Gastroesophageal sphincter (tissue), 4 donors: ENCODE data around the gene KCNC3. TPM values are rescaled to one million over a fixed set of nuclear protein-coding genes. Genes with fewer than 3 reads are reported as not detected.
"Not testable (repeated sequence)": the region's sequence is repeated elsewhere in the genome, so short reads cannot be mapped to it uniquely, and the experiment has no call there.

Experiments
- ATAC-seq: fragments of 150-250 bp; one replicate; pipeline ENCODE4 v1.9.1; 2016; ENCODE audit warnings: mild to moderate bottlenecking, moderate library complexity
- H3K27ac ChIP-seq, 4 donors: fragments of 200-600 bp; sonication (generic) in 3 of 4; 1 replicate in 3 of 4; 2 replicates in 1 of 4; pipeline ENCODE4 v1.5.1; 2016 to 2019
- H3K27me3 ChIP-seq: fragments of 200-600 bp; sonication (generic); one replicate; pipeline ENCODE4 v1.5.1; 2019
- H3K36me3 ChIP-seq, 2 donors: fragments of 200-600 bp; sonication (generic); one replicate each; pipeline ENCODE4 v1.5.1; 2019; ENCODE audit warnings: control low read depth in 1 of 2
- H3K4me1 ChIP-seq, 3 donors: fragments of 200-600 bp; sonication (generic); 1 replicate in 2 of 3; 2 replicates in 1 of 3; pipeline ENCODE4 v1.5.1; 2016 to 2019; ENCODE audit warnings: control low read depth in 2 of 3
- H3K4me3 ChIP-seq, 2 donors: fragments of 200-600 bp; sonication (generic); one replicate each; pipeline ENCODE4 v1.5.1; 2019; ENCODE audit warnings: mild to moderate bottlenecking in 1 of 2, moderate library complexity in 1 of 2
- H3K9me3 ChIP-seq, 3 donors: fragments of 200-600 bp; sonication (generic); one replicate each; pipeline ENCODE4 v1.5.1; 2017 to 2019; ENCODE audit warnings: control low read depth in 2 of 3
- EP300 ChIP-seq: sonication (generic); formaldehyde crosslinking; IDR thresholded peaks from one replicate; pipeline ENCODE4 v1.6.1; 2017; ENCODE audit warnings: antibody characterized with exemption, mild to moderate bottlenecking
- POLR2A ChIP-seq, 2 donors: fragments of 450-650 bp; IDR thresholded peaks; one replicate each; pipeline ENCODE4 v1.6.1; 2017; ENCODE audit warnings: antibody characterized with exemption in 2 of 2, mild to moderate bottlenecking in 2 of 2, moderate library complexity in 1 of 2
- POLR2AphosphoS5 ChIP-seq: sonication (generic); formaldehyde crosslinking; IDR thresholded peaks from one replicate; pipeline ENCODE4 v1.6.1; 2017; ENCODE audit warnings: antibody characterized with exemption
- WGBS, 2 donors: methylation state at CpG; one replicate each; pipeline ENCODE4 v1.1.5; 2018; ENCODE audit warnings: low coverage in 1 of 2; 5-methylcytosine and 5-hydroxymethylcytosine counted together
- total RNA-seq, 4 donors: library from RNA; depleted of rRNA; stranded (reverse); fragments of >200 nt; gene quantifications; one replicate each; pipeline ENCODE4 v1.1.0, GENCODE V29; 2016
- TF ChIP-seq, protein P1 (sequence below), 4 experiments: fragments of 200-600 bp in 2 of 4; fragments of 450-650 bp in 2 of 4; sonication (generic) in 1 of 4; IDR thresholded peaks; one replicate each; pipeline ENCODE4 v1.5.1; 2017 to 2019; ENCODE audit warnings: antibody characterized with exemption in 4 of 4, mild to moderate bottlenecking in 2 of 4, moderate library complexity in 2 of 4

The KCNC3 gene
- total RNA-seq, 4 donors from 2014 or later: 0.16 to 0.67 (median 0.58) TPM; not detected in 1

DNA sequence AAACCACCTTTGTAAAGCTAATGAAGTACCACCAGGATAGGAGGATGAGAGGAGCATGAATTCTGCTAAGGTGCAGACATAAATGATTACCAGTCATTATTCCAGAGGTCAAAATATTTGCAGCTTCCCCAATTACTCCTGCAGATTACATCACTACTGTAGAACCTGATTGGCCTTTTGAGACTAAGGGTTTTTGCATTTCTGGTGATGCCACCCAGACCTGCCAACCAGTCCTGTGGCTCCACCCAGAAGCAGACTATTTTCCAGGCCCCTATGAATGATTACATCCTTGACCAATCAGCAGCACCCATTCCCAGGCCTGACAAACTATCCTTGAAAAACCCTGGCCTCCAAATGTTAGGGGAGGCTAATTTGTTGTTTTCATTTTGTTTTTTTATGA lies 11.2 kb upstream of the KCNC3 start:
- no peak overlapping the region for H3K27ac ChIP-seq
- no peaks in the 10 kb centered on the region for H3K36me3 ChIP-seq
- TF ChIP-seq EP300 (no peak), POLR2A (IDR thresholded peaks at IDR 0.05) (no peak), POLR2AphosphoS5 (no peak)
- TF ChIP-seq, protein P1, sequence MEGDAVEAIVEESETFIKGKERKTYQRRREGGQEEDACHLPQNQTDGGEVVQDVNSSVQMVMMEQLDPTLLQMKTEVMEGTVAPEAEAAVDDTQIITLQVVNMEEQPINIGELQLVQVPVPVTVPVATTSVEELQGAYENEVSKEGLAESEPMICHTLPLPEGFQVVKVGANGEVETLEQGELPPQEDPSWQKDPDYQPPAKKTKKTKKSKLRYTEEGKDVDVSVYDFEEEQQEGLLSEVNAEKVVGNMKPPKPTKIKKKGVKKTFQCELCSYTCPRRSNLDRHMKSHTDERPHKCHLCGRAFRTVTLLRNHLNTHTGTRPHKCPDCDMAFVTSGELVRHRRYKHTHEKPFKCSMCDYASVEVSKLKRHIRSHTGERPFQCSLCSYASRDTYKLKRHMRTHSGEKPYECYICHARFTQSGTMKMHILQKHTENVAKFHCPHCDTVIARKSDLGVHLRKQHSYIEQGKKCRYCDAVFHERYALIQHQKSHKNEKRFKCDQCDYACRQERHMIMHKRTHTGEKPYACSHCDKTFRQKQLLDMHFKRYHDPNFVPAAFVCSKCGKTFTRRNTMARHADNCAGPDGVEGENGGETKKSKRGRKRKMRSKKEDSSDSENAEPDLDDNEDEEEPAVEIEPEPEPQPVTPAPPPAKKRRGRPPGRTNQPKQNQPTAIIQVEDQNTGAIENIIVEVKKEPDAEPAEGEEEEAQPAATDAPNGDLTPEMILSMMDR (IDR thresholded peaks at IDR 0.05): no peak

DNA sequence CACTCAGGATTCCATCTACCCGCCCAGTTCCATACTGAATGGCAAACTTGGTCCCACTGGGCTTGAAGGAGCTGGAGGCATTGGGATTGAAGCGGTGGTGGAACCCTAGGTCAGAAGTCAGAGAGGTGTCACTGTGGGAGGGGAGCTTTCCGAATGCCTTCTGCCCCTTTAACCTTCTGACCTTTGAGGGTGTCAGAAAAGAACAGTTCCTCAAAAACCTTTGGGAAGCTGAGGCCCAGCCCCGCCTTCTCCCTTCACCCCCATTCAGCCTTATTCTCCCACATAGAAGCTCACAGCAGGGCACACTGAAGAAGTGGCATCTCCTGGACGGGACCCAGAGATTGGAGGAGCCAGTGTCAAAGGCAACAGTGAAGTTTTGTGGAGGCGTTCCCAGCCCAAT lies 7.9 kb upstream of the KCNC3 start:
- H3K4me3 ChIP-seq, H3K36me3 ChIP-seq, H3K27ac ChIP-seq, ATAC-seq, H3K9me3 ChIP-seq: not testable (repeated sequence)
- H3K4me1 ChIP-seq: peaks cover 0 to 26% (median 0%) of the 10 kb centered on the region in 3 donors
- WGBS, 2 donors: 71% methylated on average over 4 of the region's 6 CpGs; no CpG with 5 or more reads in 1 of the 2 donors
- H3K27me3 ChIP-seq: peaks cover 37% of the 10 kb centered on the region

More for the DNA sequence above, 11.2 kb upstream of the KCNC3 start:
- H3K9me3 ChIP-seq: peaks cover 0 to 14% (median 0%) of the 10 kb centered on the region in 3 donors
- H3K27me3 ChIP-seq: peaks cover 4% of the 10 kb centered on the region
- H3K4me3 ChIP-seq: no peak overlapping the region
- no peaks in the 10 kb centered on the region for H3K4me1 ChIP-seq
- no peak for ATAC-seq

DNA sequence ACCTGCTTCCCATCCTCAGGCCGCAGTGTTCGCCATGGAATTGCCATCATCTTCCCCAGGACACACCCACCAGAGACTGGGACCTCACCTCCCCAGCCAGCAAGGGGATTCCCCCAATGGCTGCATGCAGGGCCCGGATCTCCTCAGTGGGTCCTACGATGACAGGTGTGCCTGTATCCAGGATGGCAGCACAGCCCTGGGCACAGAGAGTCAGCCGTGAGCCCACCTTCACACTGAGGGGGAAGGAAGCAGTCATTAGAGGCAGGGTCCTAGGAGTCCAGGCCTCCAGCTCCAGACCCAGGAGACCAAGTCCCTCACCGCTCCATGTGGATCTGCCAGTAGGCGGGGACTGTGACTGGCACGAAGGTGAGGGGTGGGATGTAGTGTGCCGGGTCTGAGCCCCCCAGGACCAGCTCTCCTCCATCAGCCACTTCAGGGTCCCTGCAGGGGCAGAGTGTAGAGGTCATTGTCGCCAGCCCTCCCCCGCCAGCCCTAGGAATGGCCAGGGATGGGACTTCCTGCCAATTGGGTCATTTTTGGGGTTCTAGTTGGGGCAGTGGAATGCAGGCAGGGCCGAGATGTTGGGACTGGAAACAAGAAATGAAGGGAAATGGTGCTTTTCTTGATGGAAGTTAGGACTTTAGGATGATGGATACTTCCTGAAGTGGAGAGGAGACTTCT lies 5.7 kb upstream of the KCNC3 start:
- peaks cover 58% of the 10 kb centered on the region for H3K27me3 ChIP-seq
- ATAC-seq: no peak
- TF ChIP-seq EP300 (no peak), POLR2AphosphoS5 (no peak), POLR2A (IDR thresholded peaks at IDR 0.05) (no peak)
- TF ChIP-seq, protein P1 (IDR thresholded peaks at IDR 0.05): no peak
- 86 to 93% methylated on average over 2 to 3 of the region's 12 CpGs for WGBS, 2 donors
- no peak overlapping the region for H3K27ac ChIP-seq
- no peaks in the 10 kb centered on the region for H3K9me3 ChIP-seq
- no peaks in the 10 kb centered on the region for H3K36me3 ChIP-seq
- H3K4me1 ChIP-seq: peaks cover 0 to 47% (median 12%) of the 10 kb centered on the region in 3 donors
- H3K4me3 ChIP-seq: no peak overlapping the region

DNA sequence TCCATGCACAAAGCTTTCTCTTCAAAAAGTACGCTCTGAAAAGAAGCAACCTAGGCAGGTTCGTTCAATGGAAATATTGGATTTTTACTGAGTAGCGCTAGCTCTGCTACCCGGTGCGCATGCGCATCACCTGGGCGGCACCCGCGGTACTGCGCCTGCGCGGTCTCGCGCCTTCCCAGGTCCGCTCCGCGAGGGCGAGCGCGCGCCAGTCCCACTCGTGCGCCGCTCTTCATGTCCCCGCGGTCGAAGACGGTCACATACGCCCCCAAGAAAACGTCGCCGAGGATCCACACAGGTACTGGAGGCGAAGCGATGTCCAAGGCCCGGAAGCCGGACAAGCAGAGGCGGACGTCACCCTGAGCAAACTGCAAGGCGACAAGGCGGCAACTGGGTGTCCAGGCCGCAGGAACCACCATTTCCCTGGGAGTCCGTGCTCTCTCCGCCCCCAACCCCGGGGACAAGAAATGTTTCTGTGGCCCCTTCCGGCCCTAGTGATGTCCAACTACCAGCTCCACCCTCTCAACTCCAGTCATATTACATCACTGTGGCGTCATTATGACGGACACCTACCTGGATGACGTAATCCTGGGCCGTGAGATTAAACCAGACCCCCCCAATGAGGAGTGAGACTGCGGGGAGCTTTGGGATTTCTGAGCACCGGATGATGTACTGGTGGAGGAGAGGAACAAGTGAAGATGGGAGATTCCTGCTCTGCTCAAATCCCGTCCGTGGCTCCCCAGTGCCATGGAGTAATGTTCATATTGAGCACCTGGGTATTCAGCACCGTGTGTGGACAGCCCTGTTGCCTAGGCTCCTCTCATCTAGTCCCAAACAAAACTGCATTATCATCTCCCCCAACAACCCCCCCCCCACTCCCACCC lies 4.8 kb upstream of the KCNC3 start:
- WGBS, 2 donors: 25% methylated on average over 2 of the region's 54 CpGs; no CpG with 5 or more reads in 1 of the 2 donors
- Histone ChIP-seq H3K27ac (peak overlapping the region in 3 of 4 donors; percentile 67 to 75 (median 72)), H3K27me3 (peaks cover 67% of the 10 kb centered on the region), H3K4me3 (peak overlapping the region; percentile 5 to 54), H3K36me3 (no peaks in the 10 kb centered on the region), H3K4me1 (peaks cover 0 to 56% (median 16%) of the 10 kb centered on the region in 3 donors), H3K9me3 (no peaks in the 10 kb centered on the region)
- peak; percentile 24 for ATAC-seq
- TF ChIP-seq POLR2A (IDR thresholded peaks at IDR 0.05): peak; percentile 40 to 53
- no peak for TF ChIP-seq EP300
- TF ChIP-seq, protein P1 (IDR thresholded peaks at IDR 0.05): peak in 1 of 4 experiments; percentile 15
- TF ChIP-seq POLR2AphosphoS5: peak; percentile 42

DNA sequence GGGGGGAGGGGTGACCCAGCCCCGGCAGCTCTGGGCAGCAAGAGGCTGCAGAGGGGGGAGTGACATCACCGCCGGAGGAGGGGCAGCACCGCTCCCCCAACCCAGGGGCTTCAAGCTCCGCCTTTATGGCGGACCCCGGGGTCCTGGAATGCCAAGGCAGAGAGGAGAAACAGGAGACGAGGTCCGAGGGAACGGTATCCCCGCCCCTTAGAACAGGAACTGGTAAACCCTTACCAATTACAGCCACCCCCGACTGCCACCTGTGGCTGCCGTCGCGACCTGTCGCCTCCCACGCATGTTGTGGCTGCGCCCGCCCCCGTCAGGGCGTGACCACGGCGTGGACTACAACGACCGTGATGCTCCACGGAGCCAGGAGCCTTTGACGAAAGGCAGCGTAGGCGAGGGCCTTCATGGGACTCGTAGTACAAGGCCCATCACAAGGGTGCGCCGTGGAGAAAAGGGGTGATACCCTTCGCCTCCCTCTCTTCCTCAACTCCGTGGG lies 4.1 kb upstream of the KCNC3 start:
- TF ChIP-seq POLR2AphosphoS5: no peak
- TF ChIP-seq, protein P1 (IDR thresholded peaks at IDR 0.05): no peak
- TF ChIP-seq EP300: no peak
- no peak for TF ChIP-seq POLR2A (IDR thresholded peaks at IDR 0.05)

More for the DNA sequence above, 4.1 kb upstream of the KCNC3 start:
- 0% methylated on average over 19 of the region's 34 CpGs; no CpG with 5 or more reads in 1 of the 2 donors for WGBS, 2 donors
- Histone ChIP-seq H3K27ac (peak overlapping the region in 3 of 4 donors; percentile 67 to 75 (median 72)), H3K4me1 (peaks cover 0 to 61% (median 16%) of the 10 kb centered on the region in 3 donors), H3K9me3 (no peaks in the 10 kb centered on the region), H3K27me3 (peaks cover 70% of the 10 kb centered on the region), H3K36me3 (no peaks in the 10 kb centered on the region), H3K4me3 (peak overlapping the region; percentile 5 to 54)
- peak; percentile 52 for ATAC-seq
